Measurements from ENCODE around the gene TRIM38. TPM values are rescaled to one million over a fixed set of nuclear protein-coding genes. Genes with fewer than 3 reads are reported as not detected.

Gene TRIM38
- total RNA-seq, 2 donors from 2014 or later: 9.7 to 13.4 TPM

DNA sequence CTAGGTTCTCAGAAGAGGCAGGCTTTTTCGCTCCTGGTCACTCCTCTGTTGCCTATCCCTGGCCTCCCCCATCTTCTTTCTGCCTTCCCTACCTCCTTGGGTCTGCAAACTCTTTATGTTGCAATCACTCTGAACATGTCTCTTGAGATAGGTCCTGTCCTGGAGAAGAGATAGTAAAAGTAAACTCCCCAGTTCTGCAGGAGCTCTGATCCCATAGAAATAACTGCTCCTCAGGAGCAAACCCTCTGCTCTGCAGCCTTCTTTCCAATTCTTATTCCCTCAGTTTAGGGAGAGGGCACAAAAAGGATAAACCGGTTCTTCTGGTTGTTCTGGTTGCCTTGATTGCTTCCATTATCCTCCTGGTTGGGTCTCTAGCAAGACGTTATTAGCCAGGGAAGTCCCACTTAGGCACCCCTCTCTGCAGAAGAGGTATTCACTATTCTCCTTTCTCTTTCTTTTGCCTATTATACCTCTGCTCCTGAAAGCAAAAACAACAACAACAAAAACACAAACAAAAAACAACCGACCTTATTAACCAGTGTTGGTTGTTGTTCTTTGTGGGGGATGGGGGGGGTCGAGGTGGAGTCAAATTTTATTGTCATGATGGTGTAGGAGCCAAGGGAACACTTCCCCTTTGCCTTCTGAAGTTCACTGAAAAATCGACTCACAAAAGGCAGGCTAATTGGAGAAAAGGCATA, 973 bp downstream of the TRIM38 start:
- H3K27ac ChIP-seq: peak overlapping the region; percentile 87
- no peaks in the 10 kb centered on the region for H3K27me3 ChIP-seq
- peak; percentile 42 for DNase-seq
- H3K9me3 ChIP-seq: no peaks in the 10 kb centered on the region
- no peaks in the 10 kb centered on the region for H3K36me3 ChIP-seq
- peaks cover 6% of the 10 kb centered on the region for H3K4me1 ChIP-seq
- intact Hi-C loops (cut with DNase I): no loop called here
- peak overlapping the region; percentile 44 for H3K4me3 ChIP-seq
- peak overlapping the region; percentile 60 to 62 for H3K9ac ChIP-seq (ENCODE audit: low read depth in 2 of 2, low read length in 2 of 2)
- TF ChIP-seq, protein P1, sequence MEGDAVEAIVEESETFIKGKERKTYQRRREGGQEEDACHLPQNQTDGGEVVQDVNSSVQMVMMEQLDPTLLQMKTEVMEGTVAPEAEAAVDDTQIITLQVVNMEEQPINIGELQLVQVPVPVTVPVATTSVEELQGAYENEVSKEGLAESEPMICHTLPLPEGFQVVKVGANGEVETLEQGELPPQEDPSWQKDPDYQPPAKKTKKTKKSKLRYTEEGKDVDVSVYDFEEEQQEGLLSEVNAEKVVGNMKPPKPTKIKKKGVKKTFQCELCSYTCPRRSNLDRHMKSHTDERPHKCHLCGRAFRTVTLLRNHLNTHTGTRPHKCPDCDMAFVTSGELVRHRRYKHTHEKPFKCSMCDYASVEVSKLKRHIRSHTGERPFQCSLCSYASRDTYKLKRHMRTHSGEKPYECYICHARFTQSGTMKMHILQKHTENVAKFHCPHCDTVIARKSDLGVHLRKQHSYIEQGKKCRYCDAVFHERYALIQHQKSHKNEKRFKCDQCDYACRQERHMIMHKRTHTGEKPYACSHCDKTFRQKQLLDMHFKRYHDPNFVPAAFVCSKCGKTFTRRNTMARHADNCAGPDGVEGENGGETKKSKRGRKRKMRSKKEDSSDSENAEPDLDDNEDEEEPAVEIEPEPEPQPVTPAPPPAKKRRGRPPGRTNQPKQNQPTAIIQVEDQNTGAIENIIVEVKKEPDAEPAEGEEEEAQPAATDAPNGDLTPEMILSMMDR (IDR thresholded peaks at IDR 0.05): no peak

DNA sequence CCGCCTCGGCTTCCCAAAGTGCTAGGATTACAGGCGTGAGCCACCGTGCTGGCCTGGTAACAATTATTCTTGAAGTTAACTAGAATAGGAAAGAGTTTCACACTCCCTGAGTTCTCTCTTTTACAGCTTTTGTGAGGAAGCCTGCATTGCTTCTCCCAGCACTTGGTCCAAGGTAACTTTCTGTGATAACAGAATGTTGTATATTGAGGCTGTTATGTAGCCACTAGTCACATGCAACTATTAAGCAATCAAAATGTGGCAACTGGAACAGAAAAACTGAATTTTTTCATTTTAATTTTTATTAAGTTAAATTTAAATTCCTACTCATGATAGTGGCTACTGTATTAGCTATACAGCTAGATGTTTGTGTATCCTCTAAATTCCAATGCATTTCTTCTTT, 2.5 kb downstream of the TRIM38 start:
- Histone ChIP-seq H3K4me3 (no peak overlapping the region), H3K36me3 (no peaks in the 10 kb centered on the region), H3K27me3 (no peaks in the 10 kb centered on the region), H3K9me3 (no peaks in the 10 kb centered on the region), H3K27ac (no peak overlapping the region), H3K9ac (ENCODE audit: low read depth in 2 of 2, low read length in 2 of 2) (no peak overlapping the region), H3K4me1 (peaks cover 6% of the 10 kb centered on the region)
- DNase-seq: no peak
- intact Hi-C loops (cut with DNase I): no loop called here
- TF ChIP-seq, protein P1 (IDR thresholded peaks at IDR 0.05): no peak

DNA sequence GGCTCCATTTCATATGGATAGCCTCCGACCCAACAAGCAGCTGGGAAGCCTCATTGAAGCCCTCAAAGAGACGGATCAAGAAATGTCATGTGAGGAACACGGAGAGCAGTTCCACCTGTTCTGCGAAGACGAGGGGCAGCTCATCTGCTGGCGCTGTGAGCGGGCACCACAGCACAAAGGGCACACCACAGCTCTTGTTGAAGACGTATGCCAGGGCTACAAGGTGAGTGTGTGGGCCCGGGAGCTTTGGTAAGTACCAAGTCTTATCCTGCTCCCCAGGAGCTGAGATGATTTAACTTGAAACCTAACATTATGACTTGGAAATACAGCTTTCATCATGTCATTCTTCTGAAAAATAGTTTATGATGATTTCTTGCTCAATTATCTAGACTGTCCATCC, 4.1 kb downstream of the TRIM38 start:
- H3K27ac ChIP-seq: no peak overlapping the region
- intact Hi-C loops (cut with DNase I): no loop called here
- H3K9me3 ChIP-seq: no peaks in the 10 kb centered on the region
- TF ChIP-seq, protein P1 (IDR thresholded peaks at IDR 0.05): no peak
- no peaks in the 10 kb centered on the region for H3K27me3 ChIP-seq
- no peak overlapping the region for H3K4me3 ChIP-seq
- DNase-seq: no peak
- H3K36me3 ChIP-seq: no peaks in the 10 kb centered on the region
- no peak overlapping the region for H3K9ac ChIP-seq (ENCODE audit: low read depth in 2 of 2, low read length in 2 of 2)
- peaks cover 6% of the 10 kb centered on the region for H3K4me1 ChIP-seq

- peaks cover 14% of the 10 kb centered on the region for H3K36me3 ChIP-seq
- H3K4me1 ChIP-seq: peaks cover 6% of the 10 kb centered on the region
- intact Hi-C loops (cut with DNase I): no loop called here
These were observed 6.2 kb downstream of the TRIM38 start for GRCh38 chr6:25968769-25969168.

DNA sequence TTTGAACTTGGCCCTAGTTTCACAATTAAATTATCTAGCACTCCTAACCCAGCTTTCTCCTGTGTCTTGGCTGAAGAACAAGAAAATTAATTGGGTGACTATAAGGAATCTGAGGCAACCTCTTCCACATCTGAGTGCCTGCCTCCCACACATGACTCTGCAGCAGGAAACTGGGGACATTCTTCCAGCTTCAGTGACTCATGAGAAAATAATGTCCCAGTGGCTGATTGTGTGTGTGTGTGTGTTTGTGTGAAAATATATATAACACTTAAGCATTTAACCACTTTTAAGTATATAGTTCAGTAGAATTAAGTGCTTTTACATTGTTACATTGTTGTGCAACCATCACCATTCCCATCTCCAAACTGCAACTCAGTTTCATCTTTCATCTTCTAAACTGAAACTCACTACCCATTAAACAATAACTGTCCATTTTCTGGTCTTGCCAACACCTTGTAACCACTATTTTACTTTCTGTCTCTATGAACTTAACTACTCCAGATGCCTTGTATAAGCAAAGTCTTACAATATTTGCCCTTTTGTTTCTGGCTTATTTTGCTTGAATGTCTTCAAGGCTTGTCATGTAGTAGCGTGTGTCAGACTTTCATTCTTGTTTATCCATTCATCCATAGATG, 8.7 kb downstream of the TRIM38 start:
- no peak for DNase-seq
- intact Hi-C loops (cut with DNase I): no loop called here

More at GRCh38 chr6:25968769-25969168, 6.2 kb downstream of the TRIM38 start:
- no peak overlapping the region for H3K4me3 ChIP-seq
- TF ChIP-seq, protein P1 (IDR thresholded peaks at IDR 0.05): no peak
- no peak for DNase-seq
- H3K27ac ChIP-seq: no peak overlapping the region
- H3K27me3 ChIP-seq: no peaks in the 10 kb centered on the region
- no peaks in the 10 kb centered on the region for H3K9me3 ChIP-seq
- no peak overlapping the region for H3K9ac ChIP-seq (ENCODE audit: low read depth in 2 of 2, low read length in 2 of 2)

More for the DNA sequence above, 8.7 kb downstream of the TRIM38 start:
- TF ChIP-seq, protein P1 (IDR thresholded peaks at IDR 0.05): no peak
- H3K27ac ChIP-seq: no peak overlapping the region
- H3K4me1 ChIP-seq: peaks cover 6% of the 10 kb centered on the region
- H3K9ac ChIP-seq (ENCODE audit: low read depth in 2 of 2, low read length in 2 of 2): no peak overlapping the region
- H3K36me3 ChIP-seq: peaks cover 22% of the 10 kb centered on the region
- H3K27me3 ChIP-seq: no peaks in the 10 kb centered on the region
- H3K9me3 ChIP-seq: no peaks in the 10 kb centered on the region
- H3K4me3 ChIP-seq: no peak overlapping the region

All from colonic mucosa (tissue), 4 donors.